GM13976 (cell line): ENCODE data around the gene RIC8A.

ENCODE experiments used
- DNase-seq: peaks from one replicate; pipeline ENCODE4 v3.0.0; 2012; ENCODE audit warnings: low spot score
- CTCF ChIP-seq: IDR thresholded peaks from 2 replicates; pipeline ENCODE4 v1.5.1; 2012; ENCODE audit warnings: borderline replicate concordance, mild to moderate bottlenecking; ENCODE audit not compliant: insufficient read depth; ENCODE audit errors: extremely low read depth, missing control alignments, control extremely low read depth
- in situ Hi-C: fragments of 300-500 bp; cut with MboI; formaldehyde crosslinking; loops from one replicate; pipeline ENCODE4 v1.12.0; 2022; ENCODE audit warnings: low sequenced_read_pairs, mixed read lengths, inconsistent platforms; ENCODE audit not compliant: unreplicated experiment

The RIC8A gene

GRCh38 chr11:201966-202365, 5.5 kb upstream of the RIC8A start:
- in situ Hi-C loops = no loop called here
- no peak for TF ChIP-seq CTCF
- DNase-seq = no peak

- DNase-seq = no peak
- in situ Hi-C loops = no loop called here
- TF ChIP-seq CTCF = no peak
Measured at GRCh38 chr11:202490-202889, 5.0 kb upstream of the RIC8A start.

GRCh38 chr11:203056-203944, 4.2 kb upstream of the RIC8A start:
- DNase-seq = no peak
- in situ Hi-C loops = no loop called here
- TF ChIP-seq CTCF = no peak

GRCh38 chr11:203945-204586, 3.4 kb upstream of the RIC8A start:
- no peak for DNase-seq
- in situ Hi-C loops = no loop called here
- TF ChIP-seq CTCF = no peak

- in situ Hi-C loops = no loop called here
- DNase-seq = no peak
- no peak for TF ChIP-seq CTCF
Measured at GRCh38 chr11:204587-205109, 2.9 kb upstream of the RIC8A start.

GRCh38 chr11:205221-206001, 2.1 kb upstream of the RIC8A start:
- TF ChIP-seq CTCF = no peak
- in situ Hi-C loops = no loop called here
- DNase-seq = no peak
